ENCODE results near the gene ESF1.

The ESF1 gene

DNA sequence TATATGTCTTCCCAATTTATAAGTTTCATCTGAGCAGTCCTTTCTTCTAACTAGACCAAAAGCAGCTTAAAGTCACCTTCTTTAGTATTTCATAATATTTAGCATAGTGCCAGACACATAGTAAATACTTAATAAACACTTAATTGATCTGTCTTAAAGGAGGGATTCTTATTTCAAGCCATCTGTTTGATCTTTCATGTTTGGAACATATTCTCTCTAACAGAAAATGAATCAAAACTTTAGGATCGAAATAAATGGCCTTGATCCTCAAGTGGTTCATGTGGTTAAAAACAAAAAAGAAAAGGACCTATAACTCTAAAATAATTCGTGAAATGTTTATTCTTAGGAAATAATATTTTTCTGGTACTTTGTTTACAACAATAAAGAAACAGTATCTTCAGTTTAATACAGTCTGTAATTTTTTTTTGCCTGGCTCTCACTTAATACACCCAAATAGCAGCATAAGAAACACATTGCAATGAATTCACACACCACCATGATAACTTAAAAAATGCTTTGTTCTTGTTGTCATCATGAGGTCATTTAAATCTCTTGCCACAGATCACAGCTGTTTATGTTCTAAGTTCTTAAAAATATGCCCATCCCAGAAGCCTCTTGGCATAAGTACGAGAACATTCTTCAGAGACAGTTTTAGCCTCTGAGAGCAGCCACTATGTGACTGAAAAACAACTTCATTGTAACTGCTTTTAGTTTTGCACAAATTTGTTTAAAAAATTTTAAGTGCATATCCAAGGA, 48.1 kb downstream of the ESF1 start:
- DNase-seq = no peak

DNA sequence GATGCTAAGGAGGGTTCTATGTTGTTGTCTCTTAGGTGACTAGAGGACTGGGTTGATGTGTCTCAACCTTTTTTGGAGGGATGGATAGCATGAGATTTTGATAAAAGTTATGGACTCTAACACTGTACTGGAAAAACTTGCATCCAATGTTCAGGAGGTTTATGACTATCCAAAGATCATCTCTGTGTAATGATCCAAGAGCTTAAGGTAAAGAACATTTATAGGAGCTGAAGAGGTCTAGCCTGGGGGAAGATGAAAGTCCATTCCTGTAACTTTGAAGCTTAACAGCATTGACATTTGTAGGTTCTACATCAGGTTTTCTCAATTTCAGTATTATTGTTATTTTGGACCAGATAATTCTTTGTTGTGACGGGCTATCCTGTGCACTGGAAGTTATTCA, 48.9 kb downstream of the ESF1 start:
- no peak for DNase-seq

DNA sequence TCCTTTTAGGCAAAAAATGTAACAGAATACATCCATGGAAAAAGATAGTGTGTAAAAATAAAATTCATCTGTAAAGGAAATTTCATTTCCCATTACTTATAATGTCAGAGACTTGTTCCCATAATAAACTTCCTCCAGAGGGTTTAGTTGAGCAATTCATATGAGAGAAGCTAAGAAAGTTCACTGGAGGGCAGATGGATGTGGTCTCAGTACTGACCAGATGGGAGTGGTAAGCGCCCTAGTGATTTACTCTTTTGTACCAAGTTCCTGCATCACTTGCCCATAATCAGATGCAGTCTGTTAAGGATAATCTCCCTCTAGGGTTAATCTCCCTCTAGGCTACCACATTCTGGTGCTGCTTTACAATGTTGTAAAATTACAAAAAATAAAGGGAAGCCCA, 61.7 kb downstream of the ESF1 start:
- DNase-seq = peak; percentile 27

DNA sequence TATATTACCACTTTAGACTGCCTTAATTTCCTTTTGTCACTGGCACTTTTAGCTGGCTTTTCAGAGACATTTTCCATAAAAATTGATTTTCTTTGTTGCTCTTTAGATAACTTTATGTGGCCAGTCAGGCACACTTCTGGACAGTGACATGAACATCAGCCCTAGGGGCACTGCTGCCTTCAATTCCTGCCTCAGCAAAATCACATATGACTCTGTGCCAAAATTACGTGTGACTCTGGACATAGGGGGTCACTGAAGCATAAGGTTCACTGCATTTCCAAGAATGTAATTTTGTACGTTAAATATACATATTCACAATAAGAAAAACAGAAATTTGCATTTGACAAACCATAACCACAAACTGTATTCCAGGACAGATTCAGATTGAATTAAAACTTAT, 66.5 kb downstream of the ESF1 start:
- no peak for DNase-seq

DNA sequence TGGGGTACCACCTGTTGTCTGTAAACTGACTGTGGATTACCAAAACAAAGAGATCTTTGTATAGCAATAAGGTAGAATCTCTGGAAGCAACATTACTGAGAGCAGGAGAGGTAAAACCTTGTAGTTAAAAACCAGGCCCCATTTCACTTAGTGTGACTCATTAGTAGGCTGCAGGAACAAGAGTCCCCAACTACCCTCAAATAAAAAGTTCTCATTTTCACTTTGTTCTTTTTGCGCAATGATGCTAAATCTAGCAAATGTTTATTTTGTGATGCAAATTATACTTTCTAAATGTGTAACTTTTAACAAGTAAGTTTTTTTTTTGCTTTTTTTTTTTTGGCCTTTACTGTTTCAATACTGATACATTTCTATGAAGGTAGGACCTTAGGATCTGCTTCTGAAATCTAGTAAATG, 67.1 kb downstream of the ESF1 start:
- no peak for DNase-seq

DNA sequence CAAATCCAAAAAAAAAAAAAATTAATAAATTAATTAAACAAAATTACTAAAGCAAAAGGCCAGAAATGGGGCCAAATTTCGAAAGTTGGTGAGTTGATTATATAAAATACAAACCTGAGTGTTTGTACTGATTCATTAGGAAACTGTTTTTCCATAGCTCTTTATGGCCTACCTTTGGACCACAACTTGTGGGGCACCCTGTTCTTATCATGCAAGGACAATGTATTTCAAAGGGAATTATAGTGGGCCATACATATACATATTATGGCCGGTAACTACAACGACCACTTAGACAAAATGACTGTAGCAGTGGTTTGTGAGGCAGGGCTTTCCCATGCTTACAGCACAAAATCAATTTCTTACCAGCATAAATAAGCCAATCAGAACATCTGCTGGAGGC, 69.5 kb downstream of the ESF1 start:
- no peak for DNase-seq

DNA sequence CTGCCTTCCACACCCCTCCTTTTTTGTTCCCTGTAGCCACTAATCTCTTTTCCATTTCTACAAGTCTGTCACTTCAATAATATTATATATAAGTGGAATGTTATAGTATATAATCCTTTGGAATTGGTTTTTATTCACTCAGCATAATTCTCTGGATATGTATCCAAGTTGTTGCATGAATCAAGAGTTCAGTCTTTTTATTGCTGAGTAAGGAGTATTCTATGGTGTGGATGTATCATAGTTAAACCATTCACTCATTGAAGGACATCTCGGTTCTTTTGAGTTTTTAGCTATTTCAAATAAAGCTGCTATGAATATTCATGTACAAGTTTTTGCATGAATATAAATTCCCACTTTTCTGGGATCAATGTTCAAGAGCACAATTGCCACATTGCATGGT, 76.5 kb downstream of the ESF1 start:
- DNase-seq = no peak

DNA sequence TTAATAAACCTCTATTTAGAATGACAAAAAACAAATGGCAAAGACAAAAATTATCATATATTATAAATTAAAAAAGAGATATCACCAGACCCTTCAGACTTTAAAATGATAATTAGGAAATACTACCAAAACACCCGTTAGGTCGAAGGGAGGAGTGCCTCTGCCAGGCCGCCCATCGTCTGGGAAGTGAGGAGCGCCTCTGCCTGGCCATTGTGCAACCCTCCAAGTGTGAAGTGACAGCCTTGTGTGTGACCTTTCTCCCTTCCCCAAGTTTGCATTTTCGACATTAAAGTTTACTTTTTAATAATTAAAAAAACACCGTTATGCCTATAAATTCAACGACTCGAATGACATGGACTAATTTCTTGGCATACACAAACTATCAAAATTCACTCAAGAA, 81.5 kb downstream of the ESF1 start:
- DNase-seq = no peak

DNA sequence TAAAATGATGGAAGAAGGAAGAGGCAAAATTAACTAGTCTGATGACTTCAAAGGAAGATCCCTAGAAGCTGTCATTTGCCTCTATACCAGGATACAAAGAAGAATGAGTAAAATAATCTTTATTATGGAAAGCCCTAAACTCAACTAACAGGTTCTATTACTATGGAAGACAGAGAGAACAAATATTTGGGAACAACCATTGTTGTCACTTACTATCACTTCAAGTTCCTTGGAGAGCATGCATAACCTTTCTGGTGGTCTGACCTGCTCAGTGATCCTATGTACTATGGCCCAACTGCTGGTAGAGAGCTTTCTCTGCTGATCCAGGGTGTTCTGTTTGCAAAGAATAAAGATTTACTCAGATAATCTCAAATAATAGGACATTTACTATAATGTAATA, 83.2 kb downstream of the ESF1 start:
- no peak for DNase-seq

DNA sequence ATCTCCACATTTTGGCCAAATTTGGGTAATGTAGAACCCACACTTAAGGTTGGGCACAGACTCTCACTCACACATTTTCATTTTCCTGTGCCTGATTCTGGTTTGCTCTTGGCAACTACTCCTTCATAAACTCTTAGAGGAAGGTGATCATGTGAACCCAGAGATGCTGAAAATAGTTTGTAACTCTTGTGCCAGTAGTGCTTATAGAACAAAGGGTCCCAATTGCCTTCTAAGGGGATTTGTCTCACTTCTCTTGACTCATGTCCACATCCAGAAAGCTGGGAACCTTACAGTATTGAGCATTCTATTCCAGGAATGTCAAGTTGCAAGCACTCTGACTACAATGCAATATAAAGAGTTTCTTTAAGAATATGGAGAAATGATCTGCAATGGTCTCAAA, 84.0 kb downstream of the ESF1 start:
- no peak for DNase-seq

DNA sequence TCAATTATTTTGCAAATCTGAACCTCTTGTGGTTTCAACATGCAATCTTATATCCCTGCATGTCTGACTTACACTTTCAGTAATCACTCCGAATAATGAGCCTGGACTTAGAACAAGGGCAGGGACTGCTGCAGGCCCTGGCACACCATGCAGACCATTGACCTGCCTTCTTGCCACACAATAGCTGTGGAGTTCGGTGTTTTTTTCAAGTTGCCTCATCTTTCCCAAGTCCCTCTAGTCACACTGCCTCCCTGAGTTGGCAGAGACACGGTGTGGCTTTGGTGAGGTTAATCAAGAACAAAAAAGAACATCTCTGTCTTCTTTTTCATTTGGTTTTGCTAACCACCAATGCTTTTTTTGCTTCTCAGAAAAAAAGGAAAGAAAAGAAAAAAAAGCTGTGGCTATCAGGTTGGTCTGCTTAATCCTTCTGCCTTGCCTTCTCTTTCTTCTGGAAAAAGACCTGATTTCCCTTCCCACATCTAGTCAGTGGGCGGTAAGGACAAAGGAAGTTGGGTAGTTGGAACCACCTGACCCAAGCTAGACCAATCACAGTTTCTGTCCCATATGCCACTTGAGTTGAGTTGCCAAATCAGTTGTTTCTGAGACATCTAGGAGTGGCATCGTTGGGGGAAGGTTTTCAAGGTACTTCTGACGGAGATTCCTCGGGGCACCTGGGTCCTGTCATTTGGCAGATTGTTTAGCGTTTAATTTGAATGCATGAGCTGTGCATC, 90.1 kb downstream of the ESF1 start:
- no peak for DNase-seq

DNA sequence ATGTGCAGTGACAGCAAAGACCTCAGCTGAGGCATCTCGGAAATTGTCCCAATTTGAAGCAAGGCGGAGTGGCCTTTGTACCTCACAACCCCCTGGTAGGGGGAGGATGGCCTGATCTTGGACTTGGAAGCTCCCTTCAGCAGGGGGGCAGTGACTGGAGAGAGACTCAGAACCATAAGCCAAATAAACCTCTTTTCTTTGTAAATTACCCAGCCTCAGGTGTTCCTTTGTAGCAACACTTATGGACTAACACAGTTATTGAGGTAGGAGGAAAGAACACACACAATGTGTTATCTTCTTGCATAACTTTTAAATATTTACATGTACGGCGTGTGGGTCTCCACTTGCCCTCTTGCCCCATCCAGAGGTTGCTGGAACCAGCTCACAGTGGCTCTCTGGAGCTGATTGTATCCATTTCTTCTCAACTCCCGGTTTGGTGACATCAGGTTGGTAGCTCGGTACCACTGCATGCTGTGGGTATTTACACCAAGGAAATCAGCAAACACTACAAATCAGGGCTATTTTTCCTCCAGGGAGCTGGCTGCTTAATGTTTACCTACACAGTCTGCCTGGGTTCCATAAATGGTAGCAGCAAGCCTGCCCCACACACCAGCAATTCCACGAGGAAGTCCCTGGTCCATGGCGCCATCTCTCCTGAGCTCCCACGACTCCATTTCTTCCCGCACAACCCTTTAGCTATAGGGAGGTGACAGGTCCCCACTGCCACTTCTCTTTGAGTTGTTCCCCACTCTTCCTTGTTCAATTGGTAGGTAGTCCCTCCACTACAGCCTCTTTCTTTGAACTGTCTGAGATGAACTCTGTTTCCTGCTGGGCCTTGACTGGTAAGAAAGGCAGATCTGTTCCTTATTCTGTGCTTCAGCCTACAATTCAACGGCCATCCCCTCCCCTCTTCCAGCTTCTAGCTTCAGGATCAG, 91.7 kb downstream of the ESF1 start:
- DNase-seq = no peak

DNA sequence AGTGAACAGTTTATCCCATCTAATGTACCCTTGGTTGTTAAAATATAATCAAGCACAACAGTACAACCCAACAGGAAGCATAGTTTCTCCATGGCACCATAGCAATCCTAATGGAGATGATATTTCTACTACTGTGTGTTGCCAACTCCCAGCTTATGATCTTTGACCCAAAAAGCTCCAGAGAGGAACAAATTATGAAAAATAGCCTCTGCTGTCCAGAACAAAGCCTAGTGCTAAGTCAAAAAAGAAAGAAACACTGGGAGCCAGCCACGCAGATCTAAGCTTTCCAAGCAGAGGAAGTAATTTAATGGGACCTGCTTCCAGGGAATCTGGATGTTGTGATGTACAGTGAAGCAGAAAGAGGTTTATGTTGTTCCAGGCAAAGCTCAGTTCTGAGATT, 93.8 kb downstream of the ESF1 start:
- DNase-seq = no peak

DNA sequence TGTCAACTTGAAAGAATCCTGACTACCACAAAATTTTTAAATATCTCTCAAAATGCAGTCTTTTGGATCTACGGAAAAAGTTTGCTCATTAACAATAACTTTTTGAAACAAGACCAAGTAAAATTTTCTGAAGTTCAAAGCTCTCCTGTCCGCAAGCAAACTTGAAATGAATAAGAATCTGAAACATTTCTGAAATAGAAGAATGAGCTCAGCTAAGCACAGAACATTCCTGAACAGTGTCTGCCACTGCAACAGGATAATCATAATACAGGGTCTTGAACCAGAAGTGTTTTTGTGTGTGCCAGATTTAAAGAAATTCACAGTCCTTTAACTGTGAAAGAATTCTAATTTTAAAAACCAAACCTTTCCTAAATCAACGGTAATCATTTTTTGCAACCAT, 96.9 kb downstream of the ESF1 start:
- no peak for DNase-seq

DNA sequence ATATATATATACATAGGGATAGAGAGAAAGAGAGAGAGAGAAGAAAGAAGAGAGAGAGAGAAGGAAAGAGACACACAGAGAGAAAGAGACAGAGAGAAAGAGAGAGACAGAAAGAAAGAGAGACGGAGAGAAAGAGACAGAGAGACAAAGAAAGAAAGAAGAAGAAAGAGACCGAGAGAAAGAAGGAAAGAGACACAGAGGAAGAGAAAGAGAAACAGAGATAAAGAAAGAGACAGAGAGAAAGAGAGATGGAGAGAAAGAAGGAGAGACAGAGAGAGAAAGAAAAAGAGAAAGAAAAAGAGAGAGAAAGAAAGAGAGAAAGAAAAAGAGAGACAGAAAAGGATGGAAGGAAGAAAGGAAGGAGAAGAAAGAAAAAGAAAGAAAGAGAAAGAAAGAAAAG, 99.1 kb downstream of the ESF1 start:
- DNase-seq = no peak

DNA sequence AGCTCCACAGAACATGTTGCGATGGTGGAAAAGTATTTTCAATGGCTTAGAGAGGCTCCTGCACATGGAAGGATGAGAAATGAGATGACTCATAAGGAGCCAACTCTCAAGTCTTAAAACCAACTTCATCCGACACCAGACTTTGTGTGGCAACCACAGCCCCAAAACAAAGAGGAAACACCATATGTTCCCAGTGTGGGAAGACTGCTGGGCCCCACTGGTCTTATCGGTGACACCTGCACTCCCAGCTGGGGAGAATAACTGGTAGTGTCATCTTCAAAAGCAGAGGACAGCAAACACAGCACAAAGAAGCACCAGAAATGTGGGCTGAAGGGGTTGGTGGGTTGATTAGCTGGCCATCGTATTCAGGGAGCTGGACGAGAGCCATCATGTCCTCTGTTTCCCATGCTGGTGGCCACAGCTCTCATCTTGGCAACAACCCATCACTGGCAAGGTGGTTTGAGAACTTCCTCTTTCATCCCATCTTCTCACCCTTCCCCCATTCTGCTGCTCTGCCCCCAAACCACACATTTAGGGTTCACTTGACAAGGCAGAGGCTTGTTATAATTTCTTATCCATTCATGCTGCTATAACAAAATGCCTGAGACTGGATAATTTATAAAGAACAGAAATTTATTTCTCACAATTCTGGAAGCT, 100.0 kb downstream of the ESF1 start:
- DNase-seq = peak; percentile 79

DNA sequence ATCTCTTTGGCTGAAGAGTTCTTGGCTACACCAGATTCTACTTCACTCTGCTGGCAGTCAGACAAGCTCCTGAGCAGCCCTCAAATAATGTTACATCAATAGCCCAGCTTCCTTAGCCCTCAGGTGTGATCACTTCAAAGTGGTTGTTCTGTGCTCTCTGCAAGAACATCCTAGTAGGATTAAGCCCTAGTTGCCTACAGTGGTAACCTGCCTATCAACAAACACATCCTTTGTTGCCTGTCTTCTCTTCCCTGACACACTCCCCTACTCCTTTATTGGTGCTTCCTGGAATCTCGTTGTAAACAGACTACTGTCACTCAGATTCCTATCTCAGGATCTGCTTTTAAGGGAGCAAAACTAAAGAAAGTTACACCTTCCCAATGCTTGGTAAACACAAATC, 100.9 kb downstream of the ESF1 start:
- no peak for DNase-seq

DNA sequence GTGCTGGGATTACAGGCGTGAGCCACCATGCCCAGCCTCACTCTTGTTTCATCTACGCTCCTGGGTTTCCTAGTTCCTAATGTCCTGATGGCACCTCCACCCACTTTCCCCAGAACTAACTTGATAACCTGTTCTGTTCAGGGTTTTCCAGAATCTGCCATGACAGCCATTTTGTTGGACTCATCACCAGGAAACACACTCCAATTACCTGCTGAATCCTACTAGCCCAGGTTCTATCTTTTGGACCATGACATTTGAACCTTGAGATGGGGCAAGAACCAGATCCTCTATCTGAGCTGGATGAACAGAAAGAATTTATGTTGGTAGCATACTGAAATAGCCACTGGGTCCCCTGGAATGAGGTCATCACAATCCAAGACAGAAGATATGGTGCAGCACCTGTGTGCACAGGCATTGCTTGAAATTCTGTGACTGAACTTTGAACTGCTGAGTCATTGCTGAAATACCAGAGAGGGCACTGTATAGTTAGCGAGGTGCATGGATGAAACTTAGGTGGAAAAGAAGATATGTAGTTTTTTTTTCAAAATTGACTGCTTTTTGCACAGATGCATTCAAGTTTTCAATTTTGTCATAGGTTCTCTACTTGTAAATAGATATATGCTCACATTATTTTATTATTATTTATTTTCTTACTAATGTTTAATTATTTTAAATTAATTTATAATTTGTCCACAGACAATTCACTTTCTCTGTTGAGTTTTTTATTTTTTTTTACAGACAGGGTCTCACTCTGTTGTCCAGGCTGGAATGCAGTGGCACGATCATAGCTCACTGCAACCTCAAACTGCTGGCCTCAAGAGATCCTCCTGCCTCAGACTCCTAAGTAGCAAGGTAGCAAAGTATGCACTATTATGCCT, 103.2 kb downstream of the ESF1 start:
- DNase-seq = no peak

DNA sequence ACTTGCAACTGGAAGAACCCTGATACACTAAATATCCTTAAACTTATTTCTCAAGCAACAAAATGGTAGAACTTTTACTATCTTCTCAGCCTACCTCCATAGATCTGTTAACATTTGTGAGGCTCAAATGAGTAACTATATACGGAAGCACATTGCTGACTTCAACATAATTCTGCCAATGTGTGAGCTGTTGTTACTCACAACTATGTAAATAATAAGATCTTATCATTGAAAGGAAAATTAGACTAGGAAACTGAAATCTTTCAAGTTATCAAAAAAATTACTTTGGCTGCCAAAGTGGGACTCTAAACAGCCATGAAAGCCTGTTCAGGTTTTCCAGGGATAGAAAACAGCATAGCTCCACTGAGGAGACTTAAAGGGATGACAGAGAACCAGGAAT, 105.8 kb downstream of the ESF1 start:
- no peak for DNase-seq

DNA sequence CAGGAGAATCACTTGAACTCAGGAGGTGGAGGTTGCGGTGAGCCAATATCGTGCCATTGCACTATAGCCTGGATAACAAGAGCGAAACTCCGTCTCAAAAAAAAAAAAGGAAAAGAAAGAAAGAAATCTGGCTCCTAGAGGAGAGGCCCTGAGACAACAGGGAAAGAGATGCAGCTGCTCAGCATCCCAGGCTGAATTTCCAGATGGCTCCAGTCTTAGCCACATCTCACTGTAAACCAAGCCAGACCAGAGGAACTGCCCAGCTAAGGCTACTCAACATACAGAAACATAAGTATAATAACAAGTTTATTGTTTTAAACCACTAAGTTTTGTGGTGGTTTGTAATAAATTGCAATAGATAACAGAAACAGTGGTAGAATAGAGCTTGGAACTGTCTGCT, 107.5 kb downstream of the ESF1 start:
- no peak for DNase-seq

DNA sequence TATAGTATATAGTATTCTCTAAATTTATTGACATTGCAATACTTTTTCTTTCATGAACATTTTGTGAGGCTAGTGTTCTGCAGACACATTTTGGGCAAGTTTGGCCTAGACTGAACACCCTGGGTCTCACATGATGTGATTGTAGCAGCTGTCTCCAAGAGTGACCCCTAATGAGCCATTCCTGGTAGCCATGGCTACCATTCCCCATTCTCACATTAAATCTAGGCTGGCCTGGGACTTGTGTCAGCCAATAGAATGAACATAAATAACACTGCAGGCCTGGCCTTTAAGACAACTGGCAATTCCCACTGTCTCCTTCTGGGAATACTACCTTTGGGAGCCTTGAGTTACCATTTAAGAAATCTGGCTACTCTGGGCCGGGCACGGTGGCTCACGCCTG, 108.0 kb downstream of the ESF1 start:
- DNase-seq = no peak

DNA sequence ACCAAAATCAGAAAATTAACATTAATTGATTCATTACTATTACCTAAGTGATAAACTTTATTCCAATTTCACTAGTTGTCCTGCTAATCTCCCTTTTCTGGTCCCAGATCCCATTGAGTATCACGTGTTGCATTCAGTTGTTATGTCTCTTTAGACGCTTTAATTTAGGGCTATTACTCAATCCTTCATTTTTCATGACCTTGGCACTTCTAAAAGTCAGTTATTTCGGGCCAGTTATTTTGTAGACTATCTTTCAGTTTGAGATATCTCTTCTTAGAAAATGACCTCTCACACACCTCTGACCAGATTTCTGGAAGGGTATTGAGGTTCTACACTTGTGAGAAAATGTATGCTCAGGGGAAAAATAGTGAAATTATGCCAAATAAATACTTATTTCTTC, 112.0 kb downstream of the ESF1 start:
- no peak for DNase-seq

All from hematopoietic multipotent progenitor cell treated with erythropoietin and hydrocortisone succinate and interleukin-3 and kit ligand, for 4 days (in vitro differentiated cells).